PC-9 (cell line): Measurements from ENCODE around the gene LMO7. TPM values are rescaled to one million over a fixed set of nuclear protein-coding genes. Genes with fewer than 3 reads are reported as not detected.

Experiments used
- BruUV-seq: library from RNA; stranded (reverse); fragments of 400-500 nt; replicated peaks from 2 replicates; lab custom pipeline; 2021; lab: Mats Ljungman, UMichigan
- CTCF ChIA-PET: fragments of 300-600 bp; sonication (Branson Sonifier 250); formaldehyde crosslinking; loops from one replicate; lab custom pipeline; 2022; ENCODE audit warnings: antibody characterized with exemption; lab: Charles Lee
- POLR2A ChIA-PET: fragments of 300-600 bp; sonication (Branson Sonifier 250); formaldehyde crosslinking; loops from one replicate; lab custom pipeline; 2022; ENCODE audit warnings: antibody characterized with exemption; ENCODE audit not compliant: unreplicated experiment; lab: Charles Lee
- DNase-seq, 2 experiments: peaks; one replicate each; pipeline versions ENCODE4 v3.0.0 to v3.0.0-alpha.2; 2015 to 2022; ENCODE audit warnings: mixed read lengths in 1 of 2
- H2AFZ ChIP-seq: fragments of 200-600 bp; sonication (generic); 2 replicates; pipeline ENCODE4 v1.8.1; 2017; ENCODE audit warnings: antibody characterized with exemption
- H3F3A ChIP-seq: fragments of 200-600 bp; sonication (generic); 2 replicates; pipeline ENCODE4 v1.8.1; 2017; ENCODE audit warnings: antibody characterized with exemption, mild to moderate bottlenecking, low read depth; ENCODE audit not compliant: insufficient read depth
- H3K27ac ChIP-seq: fragments of 200-600 bp; sonication (generic); 2 replicates; pipeline ENCODE4 v1.6.1; 2016; ENCODE audit warnings: mixed run types
- H3K27me3 ChIP-seq: fragments of 200-600 bp; sonication (generic); 2 replicates; pipeline ENCODE4 v1.6.1; 2016; ENCODE audit warnings: low read depth, mixed run types; ENCODE audit not compliant: insufficient read depth
- H3K36me3 ChIP-seq: fragments of 200-600 bp; sonication (generic); 2 replicates; pipeline ENCODE4 v1.6.1; 2016; ENCODE audit warnings: low read depth, mixed run types
- H3K4me1 ChIP-seq: fragments of 200-600 bp; sonication (generic); replicated peaks from 2 replicates; pipeline ENCODE4 v1.6.1; 2016; ENCODE audit warnings: mixed run types; ENCODE audit not compliant: insufficient read depth
- H3K4me2 ChIP-seq: fragments of 200-600 bp; sonication (generic); 2 replicates; pipeline ENCODE4 v1.6.1; 2017; ENCODE audit warnings: mixed run types
- H3K4me3 ChIP-seq: fragments of 200-600 bp; sonication (generic); 2 replicates; pipeline ENCODE4 v1.6.1; 2016; ENCODE audit warnings: mixed run types
- H3K79me2 ChIP-seq: fragments of 200-600 bp; sonication (generic); 2 replicates; pipeline ENCODE4 v1.6.1; 2017; ENCODE audit warnings: low read depth, mixed run types
- H3K9me2 ChIP-seq: fragments of 200-600 bp; sonication (generic); 2 replicates; pipeline ENCODE4 v1.8.1; 2017; ENCODE audit warnings: mild to moderate bottlenecking; ENCODE audit not compliant: insufficient read depth
- H3K9me3 ChIP-seq: fragments of 200-600 bp; sonication (generic); 2 replicates; pipeline ENCODE4 v1.8.1; 2016; ENCODE audit warnings: low read depth; ENCODE audit not compliant: insufficient read depth
- H4K20me1 ChIP-seq: fragments of 200-600 bp; sonication (generic); 2 replicates; pipeline ENCODE4 v1.8.1; 2017; ENCODE audit not compliant: insufficient read depth
- EZH2 ChIP-seq: fragments of 200-600 bp; sonication (generic); IDR thresholded peaks from 2 replicates; pipeline ENCODE4 v1.8.0; 2017; ENCODE audit warnings: antibody characterized with exemption, low read depth
- intact Hi-C: fragments of 100-400 bp; cut with micrococcal nuclease; formaldehyde crosslinking; loops from one replicate; pipeline ENCODE4 v1.10.0; 2022; ENCODE audit not compliant: unreplicated experiment
- total RNA-seq: library from RNA; stranded (reverse); gene quantifications from 2 replicates; pipeline ENCODE4 v1.2.3, GENCODE V29; 2021
- TF ChIP-seq, protein P1 (sequence below): fragments of 200-600 bp; sonication (generic); conservative IDR thresholded peaks from 2 replicates; pipeline ENCODE4 v1.6.1; 2017; ENCODE audit warnings: mixed run types, antibody characterized with exemption, mild to moderate bottlenecking, moderate library complexity

The LMO7 gene
- total RNA-seq, 1 experiment from 2014 or later = 93.0 TPM

DNA sequence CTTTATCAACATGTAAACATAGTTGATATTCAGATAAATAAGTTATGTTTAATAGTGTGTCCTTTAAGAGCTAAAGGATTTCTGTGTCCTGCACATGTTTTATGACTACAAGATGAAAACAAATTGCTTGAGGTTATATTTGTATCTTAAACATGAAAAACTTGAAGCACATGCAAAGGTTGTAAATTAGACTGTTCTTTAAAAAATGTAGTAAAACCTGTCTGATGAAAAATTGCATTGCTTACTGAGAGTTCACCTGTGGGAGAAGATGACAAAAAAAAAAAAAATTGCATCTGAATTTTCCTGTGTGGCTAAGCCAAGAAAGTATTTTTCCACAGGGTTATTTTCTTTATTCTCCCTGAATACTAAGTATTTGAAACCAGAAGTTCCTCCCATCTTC lies 25.7 kb upstream of the LMO7 start:
- no peak overlapping the region for H2AFZ ChIP-seq
- H3K27me3 ChIP-seq = no peaks in the 10 kb centered on the region
- ChIA-PET POLR2A (no interaction called here), CTCF (no interaction called here)
- no TSS peak for BruUV-seq
- no peaks in the 10 kb centered on the region for H4K20me1 ChIP-seq
- no peaks in the 10 kb centered on the region for H3K79me2 ChIP-seq
- peak overlapping the region; percentile 34; the same call in 1 of the 2 replicates for H3K4me2 ChIP-seq
- H3F3A ChIP-seq = peaks cover 7% of the 10 kb centered on the region; the same call in 1 of the 2 replicates
- H3K4me3 ChIP-seq = no peak overlapping the region
- no peaks in the 10 kb centered on the region for H3K9me2 ChIP-seq
- peak overlapping the region; percentile 38 for H3K27ac ChIP-seq
- no peaks in the 10 kb centered on the region for H3K9me3 ChIP-seq
- peaks cover 19% of the 10 kb centered on the region for H3K4me1 ChIP-seq
- no peak for TF ChIP-seq EZH2
- TF ChIP-seq, protein P1, sequence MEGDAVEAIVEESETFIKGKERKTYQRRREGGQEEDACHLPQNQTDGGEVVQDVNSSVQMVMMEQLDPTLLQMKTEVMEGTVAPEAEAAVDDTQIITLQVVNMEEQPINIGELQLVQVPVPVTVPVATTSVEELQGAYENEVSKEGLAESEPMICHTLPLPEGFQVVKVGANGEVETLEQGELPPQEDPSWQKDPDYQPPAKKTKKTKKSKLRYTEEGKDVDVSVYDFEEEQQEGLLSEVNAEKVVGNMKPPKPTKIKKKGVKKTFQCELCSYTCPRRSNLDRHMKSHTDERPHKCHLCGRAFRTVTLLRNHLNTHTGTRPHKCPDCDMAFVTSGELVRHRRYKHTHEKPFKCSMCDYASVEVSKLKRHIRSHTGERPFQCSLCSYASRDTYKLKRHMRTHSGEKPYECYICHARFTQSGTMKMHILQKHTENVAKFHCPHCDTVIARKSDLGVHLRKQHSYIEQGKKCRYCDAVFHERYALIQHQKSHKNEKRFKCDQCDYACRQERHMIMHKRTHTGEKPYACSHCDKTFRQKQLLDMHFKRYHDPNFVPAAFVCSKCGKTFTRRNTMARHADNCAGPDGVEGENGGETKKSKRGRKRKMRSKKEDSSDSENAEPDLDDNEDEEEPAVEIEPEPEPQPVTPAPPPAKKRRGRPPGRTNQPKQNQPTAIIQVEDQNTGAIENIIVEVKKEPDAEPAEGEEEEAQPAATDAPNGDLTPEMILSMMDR = no peak
- H3K36me3 ChIP-seq = peaks cover 7% of the 10 kb centered on the region; the same call in 1 of the 2 replicates
- intact Hi-C loops = no loop called here
- peak in 1 of 2 experiments; percentile 82 for DNase-seq

DNA sequence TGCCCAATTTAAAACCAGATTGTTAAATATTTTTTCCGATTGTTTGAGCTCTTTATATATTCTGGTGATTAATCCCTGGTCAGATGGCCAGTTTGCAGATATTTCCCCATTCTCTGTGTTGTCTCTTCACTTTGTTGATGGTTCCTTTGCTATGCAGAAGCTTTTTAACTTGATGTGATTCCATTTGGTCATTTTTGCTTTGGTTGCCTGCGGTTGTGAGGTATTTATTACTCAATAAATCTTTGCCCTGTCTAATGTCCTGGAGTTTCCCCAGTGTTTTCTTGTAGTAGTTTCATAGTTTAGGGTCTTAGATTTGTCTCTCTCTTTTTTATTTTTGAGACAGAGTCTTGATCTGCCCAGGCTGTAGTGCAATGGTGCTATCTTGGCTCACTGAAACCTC lies 23.8 kb upstream of the LMO7 start:
- CTCF ChIA-PET = no interaction called here

DNA sequence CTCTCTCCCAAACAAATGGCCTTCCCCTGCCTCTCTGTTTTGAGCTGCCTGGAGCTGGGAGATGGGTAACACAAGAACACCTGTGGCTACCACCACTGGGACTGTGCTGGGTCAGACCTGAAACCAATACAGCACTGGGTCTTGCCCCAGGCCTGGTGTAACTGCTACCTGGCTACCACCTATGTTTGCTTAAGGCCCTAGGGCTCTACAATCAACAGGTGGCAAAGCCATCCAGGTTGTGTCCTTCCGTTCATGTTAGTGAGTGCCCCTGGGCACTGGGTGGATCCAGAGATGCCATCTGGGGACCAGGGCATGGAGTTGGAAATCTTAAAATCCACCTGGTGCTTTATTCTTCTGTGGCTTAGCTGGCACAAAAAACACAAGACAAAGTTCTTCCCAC lies 18.9 kb upstream of the LMO7 start:
- no TSS peak for BruUV-seq
- no peaks in the 10 kb centered on the region for H4K20me1 ChIP-seq
- H3K36me3 ChIP-seq = no peaks in the 10 kb centered on the region
- H3K9me3 ChIP-seq = no peaks in the 10 kb centered on the region
- H3K27ac ChIP-seq = no peak overlapping the region
- POLR2A ChIA-PET = no interaction called here
- H2AFZ ChIP-seq = no peak overlapping the region
- no peak for DNase-seq
- H3K4me1 ChIP-seq = no peaks in the 10 kb centered on the region
- TF ChIP-seq, protein P1 = no peak
- no peak for TF ChIP-seq EZH2
- CTCF ChIA-PET = no interaction called here
- H3F3A ChIP-seq = no peaks in the 10 kb centered on the region
- H3K4me3 ChIP-seq = no peak overlapping the region
- H3K4me2 ChIP-seq = no peak overlapping the region
- no peaks in the 10 kb centered on the region for H3K79me2 ChIP-seq
- H3K9me2 ChIP-seq = no peaks in the 10 kb centered on the region
- no peaks in the 10 kb centered on the region for H3K27me3 ChIP-seq
- intact Hi-C loops = no loop called here

More for the DNA sequence above, 23.8 kb upstream of the LMO7 start:
- peaks cover 7% of the 10 kb centered on the region; the same call in 1 of the 2 replicates for H3F3A ChIP-seq
- no peak overlapping the region for H3K4me3 ChIP-seq
- H2AFZ ChIP-seq = no peak overlapping the region
- H3K4me1 ChIP-seq = peaks cover 19% of the 10 kb centered on the region
- no peak for DNase-seq
- no peaks in the 10 kb centered on the region for H3K9me2 ChIP-seq
- no peak for TF ChIP-seq EZH2
- TF ChIP-seq, protein P1 = no peak
- H4K20me1 ChIP-seq = no peaks in the 10 kb centered on the region
- no peak overlapping the region for H3K27ac ChIP-seq
- H3K36me3 ChIP-seq = no peaks in the 10 kb centered on the region; the same call in 1 of the 2 replicates
- no TSS peak for BruUV-seq
- intact Hi-C loops = no loop called here
- H3K27me3 ChIP-seq = no peaks in the 10 kb centered on the region
- POLR2A ChIA-PET = no interaction called here
- H3K79me2 ChIP-seq = no peaks in the 10 kb centered on the region
- H3K4me2 ChIP-seq = no peak overlapping the region
- no peaks in the 10 kb centered on the region for H3K9me3 ChIP-seq
